Measurements from ENCODE around the gene HS6ST1.
A peak's percentile ranks its signal among the peaks of the same experiment; 100 is the strongest.

Gene HS6ST1

DNA sequence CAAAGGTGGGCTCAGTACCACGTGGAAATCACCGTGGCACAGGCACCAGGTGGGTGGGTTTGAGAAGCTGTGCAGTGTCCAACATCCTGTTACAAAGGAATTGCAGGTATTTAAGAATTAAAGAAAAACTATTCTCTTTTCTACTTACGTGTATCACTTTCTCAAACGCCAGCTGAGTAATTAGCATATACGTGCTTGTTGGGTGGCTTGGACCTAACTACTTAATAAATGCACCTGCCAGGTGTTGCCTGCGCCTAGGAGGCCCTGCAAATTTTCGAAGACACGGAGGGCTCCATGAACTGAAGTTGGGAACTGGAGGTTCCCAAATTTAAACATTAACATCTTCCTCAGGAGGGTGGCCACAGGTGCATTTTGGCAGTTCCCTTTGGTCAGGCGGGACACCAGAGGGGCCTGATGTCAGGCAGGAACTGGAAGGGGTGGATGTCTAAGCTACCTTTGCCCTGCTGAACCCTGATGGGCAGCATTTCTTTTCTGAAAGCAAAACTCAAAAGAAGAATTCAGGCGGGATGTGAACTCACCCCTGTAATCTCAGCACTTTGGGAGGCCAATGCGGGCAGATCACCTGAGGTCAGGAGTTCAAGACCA lies 84.8 kb downstream of the HS6ST1 start:
- TF ChIP-seq, protein P1, sequence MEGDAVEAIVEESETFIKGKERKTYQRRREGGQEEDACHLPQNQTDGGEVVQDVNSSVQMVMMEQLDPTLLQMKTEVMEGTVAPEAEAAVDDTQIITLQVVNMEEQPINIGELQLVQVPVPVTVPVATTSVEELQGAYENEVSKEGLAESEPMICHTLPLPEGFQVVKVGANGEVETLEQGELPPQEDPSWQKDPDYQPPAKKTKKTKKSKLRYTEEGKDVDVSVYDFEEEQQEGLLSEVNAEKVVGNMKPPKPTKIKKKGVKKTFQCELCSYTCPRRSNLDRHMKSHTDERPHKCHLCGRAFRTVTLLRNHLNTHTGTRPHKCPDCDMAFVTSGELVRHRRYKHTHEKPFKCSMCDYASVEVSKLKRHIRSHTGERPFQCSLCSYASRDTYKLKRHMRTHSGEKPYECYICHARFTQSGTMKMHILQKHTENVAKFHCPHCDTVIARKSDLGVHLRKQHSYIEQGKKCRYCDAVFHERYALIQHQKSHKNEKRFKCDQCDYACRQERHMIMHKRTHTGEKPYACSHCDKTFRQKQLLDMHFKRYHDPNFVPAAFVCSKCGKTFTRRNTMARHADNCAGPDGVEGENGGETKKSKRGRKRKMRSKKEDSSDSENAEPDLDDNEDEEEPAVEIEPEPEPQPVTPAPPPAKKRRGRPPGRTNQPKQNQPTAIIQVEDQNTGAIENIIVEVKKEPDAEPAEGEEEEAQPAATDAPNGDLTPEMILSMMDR (IDR thresholded peaks at IDR 0.05; ENCODE audit: control insufficient read depth, insufficient read depth, low read depth, low read length, missing control alignments): no peak
- H3K4me3 ChIP-seq (ENCODE audit: control insufficient read depth, low read depth, low read length): no peak overlapping the region
- no peak for DNase-seq (ENCODE audit: low read depth)

DNA sequence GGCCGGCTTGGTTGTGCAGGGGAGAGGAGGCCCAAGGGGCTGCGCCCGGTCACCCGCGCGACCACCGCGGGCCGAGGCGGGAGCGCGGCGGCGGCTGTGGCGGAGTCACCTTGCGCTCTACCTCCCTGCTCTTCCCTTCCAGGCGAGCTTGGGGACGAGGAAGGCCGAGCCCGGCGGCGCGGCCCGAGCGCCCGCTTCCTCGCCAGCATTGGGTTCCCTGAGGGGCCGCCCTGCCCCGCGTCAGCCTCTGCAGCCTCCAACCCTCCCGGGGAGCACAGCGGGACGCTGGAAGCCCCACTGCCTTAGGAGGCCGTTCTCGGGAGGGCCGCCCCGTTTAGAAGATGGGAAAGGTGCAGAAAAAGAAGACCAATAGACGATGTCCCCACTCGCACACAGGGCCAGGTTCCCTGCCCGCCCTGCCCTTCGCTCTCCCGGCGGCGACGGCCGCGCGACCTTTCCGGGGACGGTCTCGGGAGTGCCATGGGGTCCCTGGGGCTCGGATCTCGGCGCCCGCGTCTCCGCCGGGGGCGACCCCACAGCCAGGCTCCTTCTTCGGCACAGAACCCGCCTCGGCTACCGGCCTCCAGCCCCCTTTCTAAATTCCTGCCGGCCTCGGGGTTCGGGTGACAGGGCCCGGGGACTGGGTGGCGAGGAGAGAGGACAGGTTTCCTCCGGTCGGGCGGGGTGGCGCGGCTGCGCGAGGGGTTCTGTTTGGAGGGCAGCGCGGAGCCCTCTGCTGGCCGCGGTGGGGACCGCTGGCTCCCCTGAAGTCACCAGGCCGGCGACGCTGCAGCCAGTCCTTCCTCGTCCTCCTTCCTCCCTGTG lies 85.5 kb downstream of the HS6ST1 start:
- peak; percentile 7 for DNase-seq (ENCODE audit: low read depth)
- TF ChIP-seq, protein P1 (IDR thresholded peaks at IDR 0.05; ENCODE audit: control insufficient read depth, insufficient read depth, low read depth, low read length, missing control alignments): peak; percentile 90
- H3K4me3 ChIP-seq (ENCODE audit: control insufficient read depth, low read depth, low read length): peak overlapping the region; percentile 55

DNA sequence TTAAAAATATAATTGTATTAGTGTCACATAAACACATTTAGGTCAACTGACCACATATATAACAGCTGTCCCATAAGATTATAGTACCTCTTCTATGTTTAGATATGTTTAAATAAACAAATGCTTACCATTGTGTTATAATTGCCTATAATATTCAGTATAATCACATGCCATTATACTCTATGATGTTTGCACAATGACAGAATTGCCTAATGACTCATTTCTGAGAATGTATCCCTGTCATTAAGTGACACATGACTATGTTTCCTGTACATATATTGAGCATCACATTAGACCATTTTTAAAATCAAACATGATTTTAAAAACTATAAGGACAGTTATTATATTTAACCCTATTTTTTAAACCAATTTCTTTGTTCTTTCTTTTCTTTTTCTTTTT lies 89.8 kb downstream of the HS6ST1 start:
- no peak for DNase-seq (ENCODE audit: low read depth)
- H3K4me3 ChIP-seq (ENCODE audit: control insufficient read depth, low read depth, low read length): no peak overlapping the region

DNA sequence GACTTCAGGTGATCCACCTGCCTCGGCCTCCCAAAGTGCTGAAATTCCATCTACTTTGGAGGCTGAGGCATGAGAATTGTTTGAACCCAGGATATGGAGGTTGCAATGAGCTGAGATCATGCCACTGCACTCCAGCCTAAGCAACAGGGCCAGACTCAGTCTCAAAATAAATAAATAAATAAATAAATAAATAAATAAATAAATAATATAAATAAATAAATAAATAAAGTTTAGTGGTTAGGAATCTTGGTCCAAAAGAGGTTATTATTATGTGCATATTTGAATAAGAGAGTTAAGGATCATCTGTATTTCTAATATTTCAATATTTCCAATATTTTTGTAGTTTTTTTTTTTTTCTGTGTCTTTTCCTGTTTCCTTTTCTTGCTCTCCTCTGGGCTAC lies 90.8 kb downstream of the HS6ST1 start:
- no peak for DNase-seq (ENCODE audit: low read depth)
- no peak overlapping the region for H3K4me3 ChIP-seq (ENCODE audit: control insufficient read depth, low read depth, low read length)
- TF ChIP-seq, protein P1 (IDR thresholded peaks at IDR 0.05; ENCODE audit: control insufficient read depth, insufficient read depth, low read depth, low read length, missing control alignments): no peak

More for the DNA sequence above, 89.8 kb downstream of the HS6ST1 start:
- TF ChIP-seq, protein P1 (IDR thresholded peaks at IDR 0.05; ENCODE audit: control insufficient read depth, insufficient read depth, low read depth, low read length, missing control alignments): no peak

DNA sequence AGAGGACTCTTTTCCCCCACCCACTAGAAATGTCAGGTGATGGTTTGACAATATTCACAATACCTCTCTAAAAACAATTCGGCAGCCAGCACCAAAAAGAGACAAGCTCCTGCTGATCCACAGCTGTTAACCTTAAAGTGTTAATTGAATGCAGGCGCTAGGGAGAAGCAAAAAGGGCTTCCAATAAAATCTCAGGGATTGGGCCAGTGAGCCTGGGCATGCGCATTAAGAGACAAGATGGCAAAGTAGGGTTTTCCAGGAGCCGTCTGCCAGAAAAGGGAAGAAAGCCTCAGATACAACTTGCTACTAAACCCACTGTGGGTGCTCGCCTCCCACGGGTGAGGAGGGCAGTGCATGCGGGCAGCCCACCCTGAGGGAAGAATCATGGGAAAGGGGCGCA lies 98.8 kb downstream of the HS6ST1 start:
- TF ChIP-seq, protein P1 (IDR thresholded peaks at IDR 0.05; ENCODE audit: control insufficient read depth, insufficient read depth, low read depth, low read length, missing control alignments): no peak
- DNase-seq (ENCODE audit: low read depth): no peak
- peak overlapping the region; percentile 17 for H3K4me3 ChIP-seq (ENCODE audit: control insufficient read depth, low read depth, low read length)

DNA sequence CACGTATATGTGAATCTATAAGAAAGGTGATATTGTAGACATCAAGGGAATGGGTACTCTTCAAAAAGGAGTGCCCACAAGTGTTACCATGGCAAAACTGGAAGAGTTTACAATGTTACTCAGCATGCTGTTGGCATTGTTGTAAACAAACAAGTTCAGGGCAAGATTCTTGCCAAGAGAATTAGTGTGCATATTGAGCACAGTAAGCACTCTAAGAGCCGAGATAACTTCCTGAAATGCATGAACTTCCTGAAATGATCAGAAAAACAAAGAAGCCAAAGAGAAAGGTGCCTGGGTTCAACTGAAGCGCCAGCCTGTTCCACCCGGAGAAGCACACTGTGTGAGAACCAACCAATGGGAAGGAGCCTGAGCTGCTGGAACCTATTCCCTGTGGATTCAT lies 101.0 kb downstream of the HS6ST1 start:
- no peak overlapping the region for H3K4me3 ChIP-seq (ENCODE audit: control insufficient read depth, low read depth, low read length)
- TF ChIP-seq, protein P1 (IDR thresholded peaks at IDR 0.05; ENCODE audit: control insufficient read depth, insufficient read depth, low read depth, low read length, missing control alignments): no peak
- no peak for DNase-seq (ENCODE audit: low read depth)

Data from AG09309 (cell line).